ENCODE data around the gene MICAL2. TPM values are rescaled to one million over a fixed set of nuclear protein-coding genes. Genes with fewer than 3 reads are reported as not detected.

MICAL2 gene
- total and polyA plus RNA-seq, 2 of the 8 experiments (the other 6 are each of a cell fraction or from before 2014, with no cell fraction given): 1.3 to 4.1 TPM

DNA sequence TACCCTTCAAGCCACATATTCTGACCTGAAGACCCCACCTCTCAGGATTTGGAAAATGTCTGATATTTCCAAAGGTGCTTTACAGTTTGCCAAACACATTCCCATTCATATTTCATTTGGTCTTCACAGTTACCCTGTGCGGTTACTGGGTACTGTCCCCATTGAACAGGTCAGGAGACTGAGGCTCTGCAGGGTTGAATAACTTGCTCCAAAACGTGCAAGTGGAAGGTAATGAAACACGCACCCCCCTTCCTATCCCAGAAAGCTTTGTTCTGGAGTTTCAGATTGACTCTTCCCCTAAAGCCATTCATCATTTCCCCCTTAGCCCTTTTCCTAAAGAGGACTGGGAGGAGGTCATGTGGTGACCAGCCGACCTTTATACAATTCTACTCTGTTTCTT, 18.8 kb downstream of the MICAL2 start:
- H3K23me2 ChIP-seq (ENCODE audit: low read depth, low read length): no peaks in the 10 kb centered on the region
- H4K20me1 ChIP-seq (replicated peaks in 1 of 2; ENCODE audit: control insufficient read depth in 1 of 2, insufficient read depth in 2 of 2, low read length in 2 of 2): no peaks in the 10 kb centered on the region
- no peaks in the 10 kb centered on the region for H3K4me1 ChIP-seq (replicated peaks in 1 of 4; ENCODE audit: control insufficient read depth in 3 of 4, insufficient read depth in 4 of 4, low read length in 3 of 4)
- no peaks in the 10 kb centered on the region for H3K9me3 ChIP-seq (ENCODE audit: insufficient read depth in 2 of 2, low read depth in 1 of 2, low read length in 1 of 2)
- no peak overlapping the region for H2BK15ac ChIP-seq (ENCODE audit: low read length)
- TF ChIP-seq SUZ12 (IDR thresholded peaks at IDR 0.05; ENCODE audit: low read length) (no peak), ASH2L (IDR thresholded peaks at IDR 0.05; ENCODE audit: low read length) (no peak), CHD2 (IDR thresholded peaks at IDR 0.05; ENCODE audit: low read length) (no peak), BACH1 (IDR thresholded peaks at IDR 0.05; ENCODE audit: low read length) (no peak), CBX5 (IDR thresholded peaks at IDR 0.05; ENCODE audit: low read depth, low read length) (no peak), SP1 (IDR thresholded peaks at IDR 0.05; ENCODE audit: low read depth, low read length) (no peak), EZH2 (IDR thresholded peaks at IDR 0.05; ENCODE audit: low read depth, low read length, severe bottlenecking) (no peak), RBBP5 (IDR thresholded peaks at IDR 0.05; ENCODE audit: borderline replicate concordance, low read depth, low read length) (no peak)
- TF ChIP-seq, protein P1, sequence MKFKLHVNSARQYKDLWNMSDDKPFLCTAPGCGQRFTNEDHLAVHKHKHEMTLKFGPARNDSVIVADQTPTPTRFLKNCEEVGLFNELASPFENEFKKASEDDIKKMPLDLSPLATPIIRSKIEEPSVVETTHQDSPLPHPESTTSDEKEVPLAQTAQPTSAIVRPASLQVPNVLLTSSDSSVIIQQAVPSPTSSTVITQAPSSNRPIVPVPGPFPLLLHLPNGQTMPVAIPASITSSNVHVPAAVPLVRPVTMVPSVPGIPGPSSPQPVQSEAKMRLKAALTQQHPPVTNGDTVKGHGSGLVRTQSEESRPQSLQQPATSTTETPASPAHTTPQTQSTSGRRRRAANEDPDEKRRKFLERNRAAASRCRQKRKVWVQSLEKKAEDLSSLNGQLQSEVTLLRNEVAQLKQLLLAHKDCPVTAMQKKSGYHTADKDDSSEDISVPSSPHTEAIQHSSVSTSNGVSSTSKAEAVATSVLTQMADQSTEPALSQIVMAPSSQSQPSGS (IDR thresholded peaks at IDR 0.05; ENCODE audit: low read length): no peak
- TF ChIP-seq, protein P2, sequence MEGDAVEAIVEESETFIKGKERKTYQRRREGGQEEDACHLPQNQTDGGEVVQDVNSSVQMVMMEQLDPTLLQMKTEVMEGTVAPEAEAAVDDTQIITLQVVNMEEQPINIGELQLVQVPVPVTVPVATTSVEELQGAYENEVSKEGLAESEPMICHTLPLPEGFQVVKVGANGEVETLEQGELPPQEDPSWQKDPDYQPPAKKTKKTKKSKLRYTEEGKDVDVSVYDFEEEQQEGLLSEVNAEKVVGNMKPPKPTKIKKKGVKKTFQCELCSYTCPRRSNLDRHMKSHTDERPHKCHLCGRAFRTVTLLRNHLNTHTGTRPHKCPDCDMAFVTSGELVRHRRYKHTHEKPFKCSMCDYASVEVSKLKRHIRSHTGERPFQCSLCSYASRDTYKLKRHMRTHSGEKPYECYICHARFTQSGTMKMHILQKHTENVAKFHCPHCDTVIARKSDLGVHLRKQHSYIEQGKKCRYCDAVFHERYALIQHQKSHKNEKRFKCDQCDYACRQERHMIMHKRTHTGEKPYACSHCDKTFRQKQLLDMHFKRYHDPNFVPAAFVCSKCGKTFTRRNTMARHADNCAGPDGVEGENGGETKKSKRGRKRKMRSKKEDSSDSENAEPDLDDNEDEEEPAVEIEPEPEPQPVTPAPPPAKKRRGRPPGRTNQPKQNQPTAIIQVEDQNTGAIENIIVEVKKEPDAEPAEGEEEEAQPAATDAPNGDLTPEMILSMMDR (IDR thresholded peaks at IDR 0.05; ENCODE audit: control extremely low read depth in 1 of 3, insufficient read depth in 1 of 3, low read depth in 1 of 3, low read length in 3 of 3): no peak
- no peak overlapping the region for H3K23ac ChIP-seq (ENCODE audit: insufficient read length)
- DNase-seq (ENCODE audit: low read depth in 1 of 2, low spot score in 2 of 2) (no peak), FAIRE-seq (no peak)
- no peak overlapping the region for H2BK5ac ChIP-seq (ENCODE audit: low read depth, low read length)
- 90% methylated on average over 4 of the region's 4 CpGs; no CpG with 5 or more reads in 1 of the 2 experiments for WGBS, 2 experiments (ENCODE audit: extremely low coverage in 1 of 2, insufficient coverage in 1 of 2, insufficient read length in 1 of 2, insufficient replicate concordance in 2 of 2, low coverage in 1 of 2, low lambda C conversion rate in 2 of 2, missing lambda C conversion rate in 1 of 2)
- H2BK12ac ChIP-seq (ENCODE audit: low read depth, low read length): no peak overlapping the region
- H3K27me3 ChIP-seq (replicated peaks in 1 of 4; ENCODE audit: control insufficient read depth in 3 of 4, extremely low read depth in 1 of 4, insufficient read depth in 3 of 4, low read length in 3 of 4): no peaks in the 10 kb centered on the region; a peak in 1 of 7 replicates
- no peaks in the 10 kb centered on the region for H3K36me3 ChIP-seq (ENCODE audit: control insufficient read depth in 2 of 4, insufficient read depth in 4 of 4, low read length in 3 of 4)
- no peaks in the 10 kb centered on the region for H3K79me1 ChIP-seq (ENCODE audit: low read depth, low read length)
- no peak overlapping the region for H3K4ac ChIP-seq (replicated peaks; ENCODE audit: insufficient read length, low read depth, low read length)
- H3K14ac ChIP-seq (ENCODE audit: insufficient read length): no peak overlapping the region
- no peak overlapping the region for H3K18ac ChIP-seq (ENCODE audit: extremely low read depth, low read length)
- H3K56ac ChIP-seq (replicated peaks; ENCODE audit: insufficient read length, low read depth, low read length): no peak overlapping the region
- H4K5ac ChIP-seq (ENCODE audit: insufficient read length, low read depth, low read length): no peak overlapping the region
- no peak overlapping the region for H2AK5ac ChIP-seq (ENCODE audit: low read depth, low read length)
- no peak overlapping the region for H2BK120ac ChIP-seq (replicated peaks; ENCODE audit: low read depth, low read length)
- H2BK20ac ChIP-seq (ENCODE audit: low read length): no peak overlapping the region
- no peak overlapping the region for H3K9ac ChIP-seq (replicated peaks in 1 of 4; ENCODE audit: extremely low read depth in 1 of 4, low read depth in 3 of 4, low read length in 3 of 4)
- ChIA-PET CTCF (ENCODE audit: partially characterized antibody) (interaction anchor here (1.9 kb wide), 1 partner anchor 8 kb away, joined by 7 read pairs; no protein-coding TSS in a partner anchor), POLR2A (ENCODE audit: partially characterized antibody) (no interaction called here)
- H3K4me2 ChIP-seq (ENCODE audit: insufficient read depth in 1 of 2, low read depth in 2 of 2, low read length in 2 of 2): no peak overlapping the region
- H3K27ac ChIP-seq (ENCODE audit: low read depth, low read length): no peak overlapping the region
- no peak overlapping the region for H4K91ac ChIP-seq (replicated peaks; ENCODE audit: insufficient read length, low read length)
- no peaks in the 10 kb centered on the region for H3K79me2 ChIP-seq (ENCODE audit: control insufficient read depth in 1 of 2, insufficient read depth in 2 of 2, low read length in 2 of 2)
- no peak overlapping the region for H4K8ac ChIP-seq (ENCODE audit: extremely low read depth, insufficient read depth, low read length)
- H2AFZ ChIP-seq (ENCODE audit: low read length): no peak overlapping the region
- no peak overlapping the region for H3K4me3 ChIP-seq (ENCODE audit: extremely low read depth in 1 of 4, insufficient read depth in 2 of 4, low read depth in 3 of 4, low read length in 4 of 4)

All from H1 (cell line).